Astrocyte (in vitro differentiated cells and primary cell): Measurements from ENCODE around the gene PRR23B.

ENCODE experiments used
- EZH2 ChIP-seq: IDR thresholded peaks from 2 replicates; pipeline ENCODE4 v1.6.1; 2012; ENCODE audit warnings: mild to moderate bottlenecking, low read length, inconsistent platforms; ENCODE audit not compliant: insufficient read depth
- TF ChIP-seq, protein P1 (sequence below): IDR thresholded peaks from 2 replicates; pipeline ENCODE4 v1.5.1; 2011; ENCODE audit warnings: low read depth, mild to moderate bottlenecking, inconsistent platforms, low read length, moderate library complexity; ENCODE audit not compliant: insufficient read depth

DNA sequence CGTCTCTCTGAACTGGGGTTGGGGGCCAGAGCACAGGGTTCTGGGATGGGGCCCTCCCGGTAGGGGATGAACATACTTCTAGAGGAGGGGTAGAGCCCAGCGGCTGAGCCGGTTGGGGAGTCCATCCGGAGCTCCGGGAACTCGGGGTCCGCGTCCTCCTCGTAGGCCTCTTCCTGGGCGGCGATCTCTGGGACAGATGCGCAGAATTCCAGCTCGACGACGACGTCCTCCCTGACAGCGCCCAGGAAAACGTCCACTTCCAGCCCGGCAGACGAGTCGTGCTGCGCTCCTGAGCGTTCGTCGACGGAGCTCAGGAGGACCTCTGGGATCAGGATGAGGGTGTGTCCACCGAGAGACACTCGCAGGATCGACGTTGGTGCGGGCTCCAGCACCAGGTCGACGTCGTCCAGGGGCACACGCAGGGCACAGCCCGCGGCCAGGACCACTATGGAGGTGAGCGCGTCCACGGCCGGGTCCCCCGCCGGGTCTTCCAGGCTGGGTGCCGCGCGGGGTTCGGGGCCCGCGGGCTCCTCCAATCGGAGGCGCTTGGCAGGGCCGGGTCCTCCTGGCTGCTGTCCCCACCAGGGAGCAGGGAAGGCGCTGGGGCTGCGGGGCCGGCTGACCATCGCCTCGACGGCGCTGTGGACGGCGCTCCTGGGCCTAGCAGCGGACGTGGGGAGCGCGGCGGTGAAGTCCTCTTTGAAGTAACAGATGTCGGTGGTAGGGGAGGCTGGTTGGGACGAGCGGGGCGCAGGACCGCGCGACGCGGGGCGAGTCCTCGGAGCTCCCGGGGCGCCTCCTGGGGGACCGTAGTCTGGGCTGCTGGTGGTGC is 474 bp downstream of the PRR23B start:
- TF ChIP-seq, protein P1, sequence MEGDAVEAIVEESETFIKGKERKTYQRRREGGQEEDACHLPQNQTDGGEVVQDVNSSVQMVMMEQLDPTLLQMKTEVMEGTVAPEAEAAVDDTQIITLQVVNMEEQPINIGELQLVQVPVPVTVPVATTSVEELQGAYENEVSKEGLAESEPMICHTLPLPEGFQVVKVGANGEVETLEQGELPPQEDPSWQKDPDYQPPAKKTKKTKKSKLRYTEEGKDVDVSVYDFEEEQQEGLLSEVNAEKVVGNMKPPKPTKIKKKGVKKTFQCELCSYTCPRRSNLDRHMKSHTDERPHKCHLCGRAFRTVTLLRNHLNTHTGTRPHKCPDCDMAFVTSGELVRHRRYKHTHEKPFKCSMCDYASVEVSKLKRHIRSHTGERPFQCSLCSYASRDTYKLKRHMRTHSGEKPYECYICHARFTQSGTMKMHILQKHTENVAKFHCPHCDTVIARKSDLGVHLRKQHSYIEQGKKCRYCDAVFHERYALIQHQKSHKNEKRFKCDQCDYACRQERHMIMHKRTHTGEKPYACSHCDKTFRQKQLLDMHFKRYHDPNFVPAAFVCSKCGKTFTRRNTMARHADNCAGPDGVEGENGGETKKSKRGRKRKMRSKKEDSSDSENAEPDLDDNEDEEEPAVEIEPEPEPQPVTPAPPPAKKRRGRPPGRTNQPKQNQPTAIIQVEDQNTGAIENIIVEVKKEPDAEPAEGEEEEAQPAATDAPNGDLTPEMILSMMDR, result no peak
- TF ChIP-seq EZH2, result no peak
